ENCODE data around the gene DNAJC28. TPM values are rescaled to one million over a fixed set of nuclear protein-coding genes. Genes with fewer than 3 reads are reported as not detected.
A peak's percentile ranks its signal among the peaks of the same experiment; 100 is the strongest.

Gene DNAJC28
- total and polyA plus RNA-seq, 2 experiments from 2014 or later = 1.2 to 3.8 TPM

DNA sequence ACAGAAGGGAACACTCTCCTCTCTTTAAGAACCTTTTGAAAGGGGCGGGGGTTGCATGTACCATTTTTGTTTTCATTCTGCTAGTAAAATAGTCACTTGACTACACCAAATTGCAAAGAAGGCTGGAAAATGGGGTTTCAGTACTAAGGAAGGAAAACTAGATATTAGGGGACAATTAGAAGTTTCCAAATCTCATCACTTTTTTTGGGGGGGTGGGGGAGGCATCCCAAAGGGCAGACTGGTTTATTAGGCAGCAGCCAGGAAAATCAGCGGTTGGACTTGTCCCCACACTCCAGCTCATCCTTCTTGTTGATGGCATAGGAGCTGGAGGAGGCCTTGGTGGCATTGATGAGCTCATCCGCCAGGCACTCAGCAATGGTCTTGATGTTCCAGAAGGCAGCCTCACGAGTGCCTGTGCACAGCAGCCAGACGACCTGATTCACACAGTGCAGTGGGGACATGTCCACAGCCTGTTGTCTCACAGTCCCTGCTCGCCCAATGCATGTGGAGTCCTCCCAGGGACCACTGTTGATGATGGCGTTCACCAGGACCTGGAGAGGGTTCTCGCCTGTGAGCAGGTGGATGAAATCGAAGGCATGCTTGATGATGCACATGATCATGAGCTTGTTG is 10.1 kb downstream of the DNAJC28 start:
- peaks cover 6% of the 10 kb centered on the region for H4K20me1 ChIP-seq (ENCODE audit: insufficient read depth, poor library complexity, severe bottlenecking)
- H3K36me3 ChIP-seq (replicated peaks; ENCODE audit: insufficient read depth, low read depth) = no peaks in the 10 kb centered on the region
- DNase-seq (ENCODE audit: low spot score) = no peak
- no peak overlapping the region for H3K4me3 ChIP-seq
- no peaks in the 10 kb centered on the region for H3K27me3 ChIP-seq
- no peaks in the 10 kb centered on the region for H3K9me2 ChIP-seq (replicated peaks; ENCODE audit: insufficient read depth)
- no peak overlapping the region for H3K27ac ChIP-seq
- no peak overlapping the region for H2AFZ ChIP-seq
- H3K4me1 ChIP-seq (ENCODE audit: insufficient read depth) = peaks cover 7% of the 10 kb centered on the region
- TF ChIP-seq, protein P1, sequence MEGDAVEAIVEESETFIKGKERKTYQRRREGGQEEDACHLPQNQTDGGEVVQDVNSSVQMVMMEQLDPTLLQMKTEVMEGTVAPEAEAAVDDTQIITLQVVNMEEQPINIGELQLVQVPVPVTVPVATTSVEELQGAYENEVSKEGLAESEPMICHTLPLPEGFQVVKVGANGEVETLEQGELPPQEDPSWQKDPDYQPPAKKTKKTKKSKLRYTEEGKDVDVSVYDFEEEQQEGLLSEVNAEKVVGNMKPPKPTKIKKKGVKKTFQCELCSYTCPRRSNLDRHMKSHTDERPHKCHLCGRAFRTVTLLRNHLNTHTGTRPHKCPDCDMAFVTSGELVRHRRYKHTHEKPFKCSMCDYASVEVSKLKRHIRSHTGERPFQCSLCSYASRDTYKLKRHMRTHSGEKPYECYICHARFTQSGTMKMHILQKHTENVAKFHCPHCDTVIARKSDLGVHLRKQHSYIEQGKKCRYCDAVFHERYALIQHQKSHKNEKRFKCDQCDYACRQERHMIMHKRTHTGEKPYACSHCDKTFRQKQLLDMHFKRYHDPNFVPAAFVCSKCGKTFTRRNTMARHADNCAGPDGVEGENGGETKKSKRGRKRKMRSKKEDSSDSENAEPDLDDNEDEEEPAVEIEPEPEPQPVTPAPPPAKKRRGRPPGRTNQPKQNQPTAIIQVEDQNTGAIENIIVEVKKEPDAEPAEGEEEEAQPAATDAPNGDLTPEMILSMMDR (IDR thresholded peaks at IDR 0.05; ENCODE audit: poor library complexity) = no peak
- TF ChIP-seq EZH2 (IDR thresholded peaks at IDR 0.05; ENCODE audit: borderline replicate concordance) (no peak), EZH2phosphoT487 (IDR thresholded peaks at IDR 0.05; ENCODE audit: low read depth, severe bottlenecking, unreplicated experiment) (no peak)
- no peaks in the 10 kb centered on the region for H3K9me3 ChIP-seq (ENCODE audit: low read depth)
- 84% methylated on average over 9 of the region's 9 CpGs for WGBS (ENCODE audit: low lambda C conversion rate, missing lambda C conversion rate)
- no peak overlapping the region for H3K4me2 ChIP-seq
- H3K79me2 ChIP-seq = peaks cover 22% of the 10 kb centered on the region

DNA sequence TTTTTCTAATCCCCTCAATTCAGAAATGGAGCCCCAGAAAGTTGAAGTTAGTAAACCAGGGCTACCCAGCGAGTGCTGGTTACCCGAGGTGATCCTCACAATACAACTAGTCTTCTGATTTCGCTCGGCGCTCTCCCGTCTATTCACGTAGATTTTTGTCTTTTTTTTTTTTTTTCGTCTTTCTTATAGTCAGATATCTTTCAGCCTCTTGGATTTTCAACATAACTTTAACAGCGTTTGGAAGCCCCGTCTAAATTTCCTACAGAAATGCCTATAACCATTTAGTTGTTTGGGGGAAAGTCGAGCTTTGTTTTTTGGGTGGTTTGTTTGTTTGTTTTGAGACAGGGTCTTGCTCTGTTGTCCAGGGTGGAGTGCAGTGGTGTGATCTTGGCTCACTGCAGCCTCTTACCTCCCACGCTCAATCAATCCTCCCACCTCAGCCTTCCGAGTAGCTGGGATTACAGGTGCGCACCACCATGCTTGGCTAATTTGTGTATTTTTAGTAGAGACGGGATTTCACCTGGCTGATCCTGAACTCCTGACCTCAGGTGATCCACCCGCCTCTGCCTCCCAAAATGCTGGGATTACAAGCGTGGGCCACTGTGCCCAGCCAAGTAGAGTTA is 10.9 kb downstream of the DNAJC28 start:
- Histone ChIP-seq H3K27ac (peak overlapping the region; percentile 93), H3K4me3 (peak overlapping the region; percentile 74), H2AFZ (peak overlapping the region; percentile 79), H3K9me2 (replicated peaks; ENCODE audit: insufficient read depth) (no peaks in the 10 kb centered on the region), H3K4me2 (peak overlapping the region; percentile 80), H3K36me3 (replicated peaks; ENCODE audit: insufficient read depth, low read depth) (no peaks in the 10 kb centered on the region), H4K20me1 (ENCODE audit: insufficient read depth, poor library complexity, severe bottlenecking) (peaks cover 6% of the 10 kb centered on the region), H3K27me3 (no peaks in the 10 kb centered on the region), H3K4me1 (ENCODE audit: insufficient read depth) (peaks cover 7% of the 10 kb centered on the region), H3K9me3 (ENCODE audit: low read depth) (no peaks in the 10 kb centered on the region), H3K79me2 (peaks cover 31% of the 10 kb centered on the region)
- DNase-seq (ENCODE audit: low spot score) = no peak
- TF ChIP-seq EZH2phosphoT487 (IDR thresholded peaks at IDR 0.05; ENCODE audit: low read depth, severe bottlenecking, unreplicated experiment) (no peak), EZH2 (IDR thresholded peaks at IDR 0.05; ENCODE audit: borderline replicate concordance) (no peak)
- TF ChIP-seq, protein P1 (IDR thresholded peaks at IDR 0.05; ENCODE audit: poor library complexity) = no peak
- WGBS (ENCODE audit: low lambda C conversion rate, missing lambda C conversion rate) = 31% methylated on average over 17 of the region's 17 CpGs

DNA sequence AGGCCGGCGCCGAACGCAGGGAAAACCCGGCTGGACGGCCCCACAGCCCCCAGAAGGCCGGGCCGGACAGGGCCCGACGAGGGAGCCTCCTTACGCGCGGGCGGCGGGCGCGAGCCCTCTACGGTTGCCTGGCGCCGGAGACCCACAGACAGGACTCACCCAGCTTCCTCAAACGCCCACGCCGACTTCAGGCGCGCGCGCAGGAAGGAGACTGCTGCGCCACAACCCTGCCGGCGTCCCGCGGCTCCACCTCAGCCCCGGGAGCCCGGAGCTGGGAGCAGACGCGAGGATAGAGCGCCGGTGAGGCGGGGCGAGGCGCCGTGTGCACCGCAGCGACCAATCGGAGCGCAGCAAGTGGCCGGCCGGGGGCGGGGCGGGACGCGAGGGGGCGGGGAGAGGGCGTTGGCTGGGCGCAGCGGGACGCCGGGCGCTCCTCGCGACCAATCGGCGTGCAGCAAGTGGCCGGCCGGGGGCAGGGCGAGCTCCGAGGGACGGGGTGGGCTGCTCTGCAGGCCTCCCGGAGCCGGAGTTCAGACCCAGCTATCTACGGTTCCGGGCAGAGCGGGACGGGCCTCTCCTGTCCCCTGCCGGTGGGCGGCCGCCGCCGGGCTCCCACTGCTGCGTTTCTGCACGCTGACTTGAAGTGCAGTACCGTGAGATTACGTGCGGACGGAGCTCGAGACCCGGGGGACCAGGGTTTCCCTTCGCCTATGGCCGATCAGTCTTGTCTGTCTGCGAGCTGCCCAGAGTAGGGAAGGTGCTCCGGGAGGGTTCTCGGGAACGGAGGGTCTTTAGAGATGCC is 11.6 kb downstream of the DNAJC28 start, which contains the start of gene TMEM50B:
TSS of gene TMEM50B (minus strand) at position 296 of the 802 bp plus-strand sequence. CDS start 11,089 bp downstream, outside the sequence.
- H3K79me2 ChIP-seq = peaks cover 38% of the 10 kb centered on the region
- no peaks in the 10 kb centered on the region for H3K9me2 ChIP-seq (replicated peaks; ENCODE audit: insufficient read depth)
- peak within 1 kb of the TSS; percentile 95 for H2AFZ ChIP-seq
- no peaks in the 10 kb centered on the region for H3K36me3 ChIP-seq (replicated peaks; ENCODE audit: insufficient read depth, low read depth)
- peak within 1 kb of the TSS; percentile 80 for H3K4me3 ChIP-seq
- TF ChIP-seq EZH2phosphoT487 (IDR thresholded peaks at IDR 0.05; ENCODE audit: low read depth, severe bottlenecking, unreplicated experiment) = no peak
- TF ChIP-seq, protein P1 (IDR thresholded peaks at IDR 0.05; ENCODE audit: poor library complexity) = peak; percentile 64
- 1% methylated on average over 46 of the region's 93 CpGs for WGBS (ENCODE audit: low lambda C conversion rate, missing lambda C conversion rate)
- peak; percentile 98 for DNase-seq (ENCODE audit: low spot score)
- H3K4me2 ChIP-seq = peak within 1 kb of the TSS; percentile 83
- H3K27ac ChIP-seq = peak within 1 kb of the TSS; percentile 93
- no peaks in the 10 kb centered on the region for H3K27me3 ChIP-seq
- H4K20me1 ChIP-seq (ENCODE audit: insufficient read depth, poor library complexity, severe bottlenecking) = peaks cover 6% of the 10 kb centered on the region
- H3K9me3 ChIP-seq (ENCODE audit: low read depth) = no peaks in the 10 kb centered on the region
- peaks cover 7% of the 10 kb centered on the region for H3K4me1 ChIP-seq (ENCODE audit: insufficient read depth)

Data from hepatocyte (in vitro differentiated cells).